Measurements from ENCODE around the gene BAHCC1.

DNA sequence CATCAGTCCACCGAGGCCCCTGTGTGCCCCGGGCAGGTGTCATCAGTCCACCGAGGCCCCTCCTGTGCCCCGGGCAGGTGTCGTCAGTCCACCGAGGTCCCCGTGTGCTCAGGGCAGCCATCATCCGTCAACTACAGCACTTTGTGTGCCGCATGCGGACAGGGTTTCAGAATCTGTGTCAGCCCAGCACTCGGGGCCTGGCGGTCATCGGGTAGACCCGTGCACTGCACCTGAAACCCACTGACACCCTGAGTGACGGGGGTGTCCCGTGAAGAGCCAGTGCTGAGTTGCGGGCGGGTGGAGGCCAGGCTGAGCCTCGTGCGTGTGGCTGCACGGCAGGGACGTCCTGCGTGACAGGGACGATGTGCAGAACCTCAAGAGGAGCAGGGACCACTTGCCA is 38.4 kb downstream of the BAHCC1 start:
- TF ChIP-seq, protein P1, sequence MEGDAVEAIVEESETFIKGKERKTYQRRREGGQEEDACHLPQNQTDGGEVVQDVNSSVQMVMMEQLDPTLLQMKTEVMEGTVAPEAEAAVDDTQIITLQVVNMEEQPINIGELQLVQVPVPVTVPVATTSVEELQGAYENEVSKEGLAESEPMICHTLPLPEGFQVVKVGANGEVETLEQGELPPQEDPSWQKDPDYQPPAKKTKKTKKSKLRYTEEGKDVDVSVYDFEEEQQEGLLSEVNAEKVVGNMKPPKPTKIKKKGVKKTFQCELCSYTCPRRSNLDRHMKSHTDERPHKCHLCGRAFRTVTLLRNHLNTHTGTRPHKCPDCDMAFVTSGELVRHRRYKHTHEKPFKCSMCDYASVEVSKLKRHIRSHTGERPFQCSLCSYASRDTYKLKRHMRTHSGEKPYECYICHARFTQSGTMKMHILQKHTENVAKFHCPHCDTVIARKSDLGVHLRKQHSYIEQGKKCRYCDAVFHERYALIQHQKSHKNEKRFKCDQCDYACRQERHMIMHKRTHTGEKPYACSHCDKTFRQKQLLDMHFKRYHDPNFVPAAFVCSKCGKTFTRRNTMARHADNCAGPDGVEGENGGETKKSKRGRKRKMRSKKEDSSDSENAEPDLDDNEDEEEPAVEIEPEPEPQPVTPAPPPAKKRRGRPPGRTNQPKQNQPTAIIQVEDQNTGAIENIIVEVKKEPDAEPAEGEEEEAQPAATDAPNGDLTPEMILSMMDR (IDR thresholded peaks at IDR 0.05) = no peak
- TF ChIP-seq EZH2 (IDR thresholded peaks at IDR 0.05) = no peak

Data from neural progenitor cell (in vitro differentiated cells).